ENCODE results near the gene KCTD18. TPM values are rescaled to one million over a fixed set of nuclear protein-coding genes. Genes with fewer than 3 reads are reported as not detected.

KCTD18 gene
- total RNA-seq, 1 donor from 2014 or later: 11.5 TPM

- H3K36me3 ChIP-seq (ENCODE audit: control insufficient read depth in 3 of 3, insufficient read depth in 3 of 3, low read length in 3 of 3): peaks cover 10 to 29% (median 19%) of the 10 kb centered on the region in 3 donors
- H3K9ac ChIP-seq (ENCODE audit: low read depth in 1 of 3, low read length in 3 of 3): no peak overlapping the region
- H3K4me3 ChIP-seq (ENCODE audit: low read length in 3 of 3): no peak overlapping the region
- H3K27me3 ChIP-seq (ENCODE audit: control insufficient read depth in 3 of 3, insufficient read depth in 3 of 3, low read length in 3 of 3): no peaks in the 10 kb centered on the region
- peaks cover 8 to 12% (median 9%) of the 10 kb centered on the region in 3 donors for H3K4me1 ChIP-seq (ENCODE audit: control insufficient read depth in 3 of 3, insufficient read depth in 3 of 3, low read length in 3 of 3)
- H3K27ac ChIP-seq (ENCODE audit: low read depth, low read length): no peak overlapping the region
- H3K9me3 ChIP-seq (ENCODE audit: control insufficient read depth in 3 of 3, low read length in 3 of 3): no peaks in the 10 kb centered on the region
These were observed 34.1 kb downstream of the KCTD18 start for GRCh38 chr2:200475795-200476194.

GRCh38 chr2:200472853-200473464 is 36.9 kb downstream of the KCTD18 start:
- Histone ChIP-seq H3K9ac (ENCODE audit: low read depth in 1 of 3, low read length in 3 of 3) (peak overlapping the region in 1 of 3 donors; percentile 33), H3K27ac (ENCODE audit: low read depth, low read length) (no peak overlapping the region), H3K27me3 (ENCODE audit: control insufficient read depth in 3 of 3, insufficient read depth in 3 of 3, low read length in 3 of 3) (no peaks in the 10 kb centered on the region), H3K36me3 (ENCODE audit: control insufficient read depth in 3 of 3, insufficient read depth in 3 of 3, low read length in 3 of 3) (peaks cover 19 to 53% (median 34%) of the 10 kb centered on the region in 3 donors), H3K4me1 (ENCODE audit: control insufficient read depth in 3 of 3, insufficient read depth in 3 of 3, low read length in 3 of 3) (peaks cover 8 to 14% (median 12%) of the 10 kb centered on the region in 3 donors), H3K9me3 (ENCODE audit: control insufficient read depth in 3 of 3, low read length in 3 of 3) (no peaks in the 10 kb centered on the region), H3K4me3 (ENCODE audit: low read length in 3 of 3) (no peak overlapping the region)

GRCh38 chr2:200471928-200472645 is 37.8 kb downstream of the KCTD18 start:
- H3K27me3 ChIP-seq (ENCODE audit: control insufficient read depth in 3 of 3, insufficient read depth in 3 of 3, low read length in 3 of 3): no peaks in the 10 kb centered on the region
- H3K4me3 ChIP-seq (ENCODE audit: low read length in 3 of 3): no peak overlapping the region
- no peak overlapping the region for H3K9ac ChIP-seq (ENCODE audit: low read depth in 1 of 3, low read length in 3 of 3)
- peaks cover 9 to 23% (median 16%) of the 10 kb centered on the region in 3 donors for H3K4me1 ChIP-seq (ENCODE audit: control insufficient read depth in 3 of 3, insufficient read depth in 3 of 3, low read length in 3 of 3)
- no peaks in the 10 kb centered on the region for H3K9me3 ChIP-seq (ENCODE audit: control insufficient read depth in 3 of 3, low read length in 3 of 3)
- H3K36me3 ChIP-seq (ENCODE audit: control insufficient read depth in 3 of 3, insufficient read depth in 3 of 3, low read length in 3 of 3): peaks cover 19 to 54% (median 34%) of the 10 kb centered on the region in 3 donors
- H3K27ac ChIP-seq (ENCODE audit: low read depth, low read length): no peak overlapping the region

GRCh38 chr2:200471324-200471848 is 38.5 kb downstream of the KCTD18 start:
- Histone ChIP-seq H3K27me3 (ENCODE audit: control insufficient read depth in 3 of 3, insufficient read depth in 3 of 3, low read length in 3 of 3) (no peaks in the 10 kb centered on the region), H3K4me1 (ENCODE audit: control insufficient read depth in 3 of 3, insufficient read depth in 3 of 3, low read length in 3 of 3) (peaks cover 13 to 17% (median 14%) of the 10 kb centered on the region in 3 donors), H3K9me3 (ENCODE audit: control insufficient read depth in 3 of 3, low read length in 3 of 3) (no peaks in the 10 kb centered on the region), H3K36me3 (ENCODE audit: control insufficient read depth in 3 of 3, insufficient read depth in 3 of 3, low read length in 3 of 3) (peaks cover 19 to 54% (median 34%) of the 10 kb centered on the region in 3 donors), H3K4me3 (ENCODE audit: low read length in 3 of 3) (no peak overlapping the region), H3K27ac (ENCODE audit: low read depth, low read length) (no peak overlapping the region), H3K9ac (ENCODE audit: low read depth in 1 of 3, low read length in 3 of 3) (no peak overlapping the region)

GRCh38 chr2:200470230-200470629 is 39.6 kb downstream of the KCTD18 start:
- Histone ChIP-seq H3K4me3 (ENCODE audit: low read length in 3 of 3) (no peak overlapping the region), H3K27me3 (ENCODE audit: control insufficient read depth in 3 of 3, insufficient read depth in 3 of 3, low read length in 3 of 3) (no peaks in the 10 kb centered on the region), H3K9ac (ENCODE audit: low read depth in 1 of 3, low read length in 3 of 3) (no peak overlapping the region), H3K4me1 (ENCODE audit: control insufficient read depth in 3 of 3, insufficient read depth in 3 of 3, low read length in 3 of 3) (peaks cover 11 to 15% (median 14%) of the 10 kb centered on the region in 3 donors), H3K9me3 (ENCODE audit: control insufficient read depth in 3 of 3, low read length in 3 of 3) (no peaks in the 10 kb centered on the region), H3K27ac (ENCODE audit: low read depth, low read length) (no peak overlapping the region), H3K36me3 (ENCODE audit: control insufficient read depth in 3 of 3, insufficient read depth in 3 of 3, low read length in 3 of 3) (peaks cover 19 to 51% (median 32%) of the 10 kb centered on the region in 3 donors)

GRCh38 chr2:200469708-200470211 is 40.1 kb downstream of the KCTD18 start:
- H3K36me3 ChIP-seq (ENCODE audit: control insufficient read depth in 3 of 3, insufficient read depth in 3 of 3, low read length in 3 of 3): peaks cover 15 to 49% (median 30%) of the 10 kb centered on the region in 3 donors
- H3K4me1 ChIP-seq (ENCODE audit: control insufficient read depth in 3 of 3, insufficient read depth in 3 of 3, low read length in 3 of 3): peaks cover 11 to 15% (median 14%) of the 10 kb centered on the region in 3 donors
- H3K27me3 ChIP-seq (ENCODE audit: control insufficient read depth in 3 of 3, insufficient read depth in 3 of 3, low read length in 3 of 3): no peaks in the 10 kb centered on the region
- no peak overlapping the region for H3K9ac ChIP-seq (ENCODE audit: low read depth in 1 of 3, low read length in 3 of 3)
- H3K9me3 ChIP-seq (ENCODE audit: control insufficient read depth in 3 of 3, low read length in 3 of 3): no peaks in the 10 kb centered on the region
- H3K27ac ChIP-seq (ENCODE audit: low read depth, low read length): no peak overlapping the region
- H3K4me3 ChIP-seq (ENCODE audit: low read length in 3 of 3): no peak overlapping the region

GRCh38 chr2:200467806-200468681 is 41.8 kb downstream of the KCTD18 start:
- H3K36me3 ChIP-seq (ENCODE audit: control insufficient read depth in 3 of 3, insufficient read depth in 3 of 3, low read length in 3 of 3): peaks cover 15 to 44% (median 26%) of the 10 kb centered on the region in 3 donors
- no peak overlapping the region for H3K9ac ChIP-seq (ENCODE audit: low read depth in 1 of 3, low read length in 3 of 3)
- H3K4me1 ChIP-seq (ENCODE audit: control insufficient read depth in 3 of 3, insufficient read depth in 3 of 3, low read length in 3 of 3): peaks cover 11 to 15% (median 14%) of the 10 kb centered on the region in 3 donors
- H3K9me3 ChIP-seq (ENCODE audit: control insufficient read depth in 3 of 3, low read length in 3 of 3): no peaks in the 10 kb centered on the region
- no peak overlapping the region for H3K4me3 ChIP-seq (ENCODE audit: low read length in 3 of 3)
- no peaks in the 10 kb centered on the region for H3K27me3 ChIP-seq (ENCODE audit: control insufficient read depth in 3 of 3, insufficient read depth in 3 of 3, low read length in 3 of 3)
- no peak overlapping the region for H3K27ac ChIP-seq (ENCODE audit: low read depth, low read length)

- Histone ChIP-seq H3K36me3 (ENCODE audit: control insufficient read depth in 3 of 3, insufficient read depth in 3 of 3, low read length in 3 of 3) (peaks cover 12 to 43% (median 20%) of the 10 kb centered on the region in 3 donors), H3K9me3 (ENCODE audit: control insufficient read depth in 3 of 3, low read length in 3 of 3) (no peaks in the 10 kb centered on the region), H3K4me3 (ENCODE audit: low read length in 3 of 3) (peak overlapping the region; percentile 30 to 49 (median 39)), H3K4me1 (ENCODE audit: control insufficient read depth in 3 of 3, insufficient read depth in 3 of 3, low read length in 3 of 3) (peaks cover 11 to 15% (median 14%) of the 10 kb centered on the region in 3 donors), H3K27me3 (ENCODE audit: control insufficient read depth in 3 of 3, insufficient read depth in 3 of 3, low read length in 3 of 3) (no peaks in the 10 kb centered on the region), H3K27ac (ENCODE audit: low read depth, low read length) (peak overlapping the region; percentile 75), H3K9ac (ENCODE audit: low read depth in 1 of 3, low read length in 3 of 3) (peak overlapping the region; percentile 20 to 67 (median 32))
These were observed 43.1 kb downstream of the KCTD18 start for GRCh38 chr2:200466425-200467418.

Measured in skeletal muscle tissue (tissue), 4 donors.